Loucy (cell line): ENCODE results near the gene C1orf174.

Experiments used
- H2AFZ ChIP-seq: fragments of 200-600 bp; sonication (generic); 2 replicates; pipeline ENCODE4 v1.6.0; 2016; ENCODE audit warnings: antibody characterized with exemption, mild to moderate bottlenecking, low read length, moderate library complexity
- H3F3A ChIP-seq: fragments of 200-600 bp; 2 replicates; pipeline ENCODE4 v1.6.0; 2016; ENCODE audit warnings: antibody characterized with exemption, low read depth, mild to moderate bottlenecking
- H3K27me3 ChIP-seq: fragments of 200-600 bp; sonication (generic); 2 replicates; pipeline ENCODE4 v1.6.1; 2014; ENCODE audit warnings: low read length, mild to moderate bottlenecking; ENCODE audit not compliant: insufficient read depth, poor library complexity, severe bottlenecking
- H3K36me3 ChIP-seq: fragments of 200-600 bp; sonication (generic); 2 replicates; pipeline ENCODE4 v1.6.1; 2016; ENCODE audit warnings: low read length; ENCODE audit not compliant: insufficient read depth
- H3K4me1 ChIP-seq: fragments of 200-600 bp; sonication (generic); 2 replicates; pipeline ENCODE4 v1.5.1; 2014; ENCODE audit warnings: low read length, mild to moderate bottlenecking; ENCODE audit not compliant: insufficient read depth, poor library complexity, severe bottlenecking
- H3K4me2 ChIP-seq: fragments of 200-600 bp; sonication (generic); 2 replicates; pipeline ENCODE4 v1.6.0; 2014; ENCODE audit warnings: antibody characterized with exemption, low read length, low read depth, mild to moderate bottlenecking; ENCODE audit not compliant: poor library complexity, severe bottlenecking
- H3K4me3 ChIP-seq: fragments of 200-600 bp; sonication (generic); 2 replicates; pipeline ENCODE4 v1.5.1; 2014; ENCODE audit warnings: low read length, mild to moderate bottlenecking, mixed read lengths; ENCODE audit not compliant: poor library complexity, severe bottlenecking
- H3K79me2 ChIP-seq: fragments of 200-600 bp; sonication (generic); 2 replicates; pipeline ENCODE4 v1.6.1; 2014; ENCODE audit warnings: low read length; ENCODE audit not compliant: insufficient read depth
- H3K9ac ChIP-seq: fragments of 200-600 bp; sonication (generic); 2 replicates; pipeline ENCODE4 v1.6.0; 2014; ENCODE audit warnings: mild to moderate bottlenecking, low read depth, low read length, moderate library complexity; ENCODE audit not compliant: poor library complexity, severe bottlenecking
- H3K9me2 ChIP-seq: fragments of 200-600 bp; sonication (generic); replicated peaks from 2 replicates; pipeline ENCODE4 v1.6.1; 2016; ENCODE audit warnings: low read depth, low read length, mixed read lengths
- H3K9me3 ChIP-seq: fragments of 200-600 bp; sonication (generic); 2 replicates; pipeline ENCODE4 v1.6.1; 2014; ENCODE audit warnings: mild to moderate bottlenecking, antibody characterized with exemption, low read length, low read depth; ENCODE audit not compliant: insufficient read depth
- H4K20me1 ChIP-seq: fragments of 200-600 bp; sonication (generic); 2 replicates; pipeline ENCODE4 v1.6.0; 2014; ENCODE audit warnings: antibody characterized with exemption, low read length, mild to moderate bottlenecking; ENCODE audit not compliant: insufficient read depth, poor library complexity, severe bottlenecking
- CTCF ChIP-seq: fragments of 200-600 bp; sonication (generic); conservative IDR thresholded peaks from 2 replicates; pipeline ENCODE4 v1.5.1; 2014; ENCODE audit warnings: mild to moderate bottlenecking, antibody characterized with exemption, low read length
- EZH2phosphoT487 ChIP-seq: fragments of 200-600 bp; IDR thresholded peaks from 2 replicates; pipeline ENCODE4 v1.6.1; 2018; ENCODE audit warnings: antibody characterized with exemption, mild to moderate bottlenecking, moderate library complexity, borderline replicate concordance

The C1orf174 gene

GRCh38 chr1:3858231-3858981 is 41.7 kb downstream of the C1orf174 start:
- Histone ChIP-seq H3K79me2 (peaks cover 43% of the 10 kb centered on the region), H3F3A (no peaks in the 10 kb centered on the region), H2AFZ (0 out of 2 replicates have a peak overlapping the region, but pooled peaks have one; percentile 91), H3K27me3 (no peaks in the 10 kb centered on the region), H3K9ac (peak overlapping the region; percentile 73), H3K9me3 (no peaks in the 10 kb centered on the region), H3K9me2 (no peaks in the 10 kb centered on the region), H3K36me3 (no peaks in the 10 kb centered on the region), H3K4me1 (peaks cover 33% of the 10 kb centered on the region), H3K4me3 (peak overlapping the region; percentile 87), H4K20me1 (peaks cover 9% of the 10 kb centered on the region), H3K4me2 (peak overlapping the region; percentile 84)
- TF ChIP-seq CTCF (peak; percentile 42), EZH2phosphoT487 (no peak)

GRCh38 chr1:3857791-3858129 is 42.3 kb downstream of the C1orf174 start:
- H3K36me3 ChIP-seq: no peaks in the 10 kb centered on the region
- H3K4me3 ChIP-seq: peak overlapping the region; percentile 87
- H3K9me3 ChIP-seq: no peaks in the 10 kb centered on the region
- no peaks in the 10 kb centered on the region for H3F3A ChIP-seq
- peaks cover 45% of the 10 kb centered on the region for H3K79me2 ChIP-seq
- H2AFZ ChIP-seq: peak overlapping the region; percentile 91
- H4K20me1 ChIP-seq: peaks cover 9% of the 10 kb centered on the region
- peak overlapping the region; percentile 84 for H3K4me2 ChIP-seq
- peaks cover 36% of the 10 kb centered on the region for H3K4me1 ChIP-seq
- peak overlapping the region; percentile 73 for H3K9ac ChIP-seq
- no peak for TF ChIP-seq CTCF
- no peak for TF ChIP-seq EZH2phosphoT487
- no peaks in the 10 kb centered on the region for H3K27me3 ChIP-seq
- H3K9me2 ChIP-seq: no peaks in the 10 kb centered on the region

- Histone ChIP-seq H3K4me1 (peaks cover 36% of the 10 kb centered on the region), H3K27me3 (no peaks in the 10 kb centered on the region)
These were observed 42.9 kb downstream of the C1orf174 start, which contains the start of the genes CEP104 and DFFB for GRCh38 chr1:3856923-3857790. TSS of gene CEP104 (minus strand) at chr1:3857211. CDS start at chr1:3852407, 4,804 bp downstream. TSS of gene DFFB (plus strand) at chr1:3857476. CDS start at chr1:3857604, 128 bp downstream.

More at GRCh38 chr1:3856923-3857790, 42.9 kb downstream of the C1orf174 start, which contains the start of the genes CEP104 and DFFB:
- TF ChIP-seq CTCF: peak; percentile 41
- no peak for TF ChIP-seq EZH2phosphoT487
- Histone ChIP-seq H3F3A (no peaks in the 10 kb centered on the region), H4K20me1 (peaks cover 9% of the 10 kb centered on the region), H3K4me3 (peak within 1 kb of the TSS; percentile 87), H3K4me2 (peak within 1 kb of the TSS; percentile 85), H3K9me2 (no peaks in the 10 kb centered on the region), H3K9ac (peak within 1 kb of the TSS; percentile 73), H3K79me2 (peaks cover 45% of the 10 kb centered on the region), H3K36me3 (no peaks in the 10 kb centered on the region), H2AFZ (peak within 1 kb of the TSS; percentile 91), H3K9me3 (no peaks in the 10 kb centered on the region)
